KOPT-K1 (cell line): ENCODE results near the gene SHROOM3.
"Not testable (repeated sequence)": the region's sequence is repeated elsewhere in the genome, so short reads cannot be mapped to it uniquely, and the experiment has no call there.

ENCODE experiments used
- H3K27ac ChIP-seq: fragments of 200-600 bp; sonication (generic); 2 replicates; pipeline ENCODE4 v1.5.1; 2016; ENCODE audit warnings: antibody characterized with exemption, mild to moderate bottlenecking, low read depth, low read length; ENCODE audit not compliant: poor library complexity, severe bottlenecking
- H3K36me3 ChIP-seq: fragments of 200-600 bp; sonication (generic); 2 replicates; pipeline ENCODE4 v1.5.1; 2017; ENCODE audit warnings: antibody characterized with exemption, mild to moderate bottlenecking, low read length, moderate library complexity; ENCODE audit not compliant: insufficient read depth
- H3K9me3 ChIP-seq: fragments of 200-600 bp; sonication (generic); 2 replicates; pipeline ENCODE4 v1.5.1; 2017; ENCODE audit warnings: antibody characterized with exemption, low read length, mild to moderate bottlenecking; ENCODE audit not compliant: insufficient read depth, poor library complexity, severe bottlenecking

Gene SHROOM3

GRCh38 chr4:76434901-76435527, at the start of gene SHROOM3:
Gene SHROOM3, plus strand, starts transcription at chr4:76435229. Its CDS starts 824 bp downstream, at chr4:76436053.
- H3K27ac ChIP-seq: no peak within 1 kb of the TSS
- no peaks in the 10 kb centered on the region for H3K9me3 ChIP-seq
- no peaks in the 10 kb centered on the region for H3K36me3 ChIP-seq

GRCh38 chr4:76385974-76386373, 49.1 kb upstream of the SHROOM3 start:
- Histone ChIP-seq H3K27ac (no peak overlapping the region), H3K9me3 (no peaks in the 10 kb centered on the region), H3K36me3 (no peaks in the 10 kb centered on the region)

GRCh38 chr4:76386566-76387305, 48.3 kb upstream of the SHROOM3 start:
- no peaks in the 10 kb centered on the region for H3K36me3 ChIP-seq
- no peak overlapping the region for H3K27ac ChIP-seq
- H3K9me3 ChIP-seq: no peaks in the 10 kb centered on the region

- Histone ChIP-seq H3K27ac (no peak overlapping the region), H3K36me3 (no peaks in the 10 kb centered on the region)
Measured at GRCh38 chr4:76388160-76388908, 46.7 kb upstream of the SHROOM3 start.

GRCh38 chr4:76401654-76402053, 33.4 kb upstream of the SHROOM3 start:
- Histone ChIP-seq H3K27ac (no peak overlapping the region), H3K9me3 (no peaks in the 10 kb centered on the region), H3K36me3 (no peaks in the 10 kb centered on the region)

More at GRCh38 chr4:76388160-76388908, 46.7 kb upstream of the SHROOM3 start:
- H3K9me3 ChIP-seq: no peaks in the 10 kb centered on the region

GRCh38 chr4:76406081-76406480, 28.9 kb upstream of the SHROOM3 start:
- H3K27ac ChIP-seq: no peak overlapping the region
- no peaks in the 10 kb centered on the region for H3K9me3 ChIP-seq
- no peaks in the 10 kb centered on the region for H3K36me3 ChIP-seq

- H3K27ac ChIP-seq: no peak overlapping the region
- H3K9me3 ChIP-seq: no peaks in the 10 kb centered on the region
- no peaks in the 10 kb centered on the region for H3K36me3 ChIP-seq
Measured at GRCh38 chr4:76407440-76408119, 27.4 kb upstream of the SHROOM3 start.

- no peak overlapping the region for H3K27ac ChIP-seq
- no peaks in the 10 kb centered on the region for H3K9me3 ChIP-seq
- no peaks in the 10 kb centered on the region for H3K36me3 ChIP-seq
Measured at GRCh38 chr4:76410636-76411035, 24.4 kb upstream of the SHROOM3 start.

- Histone ChIP-seq H3K27ac (no peak overlapping the region), H3K9me3 (no peaks in the 10 kb centered on the region)
Measured at GRCh38 chr4:76420188-76420761, 14.8 kb upstream of the SHROOM3 start.

GRCh38 chr4:76420762-76421581, 14.1 kb upstream of the SHROOM3 start, which contains the start of gene CCDC158:
Gene CCDC158, minus strand, starts transcription at chr4:76421141. Its CDS starts 17,934 bp downstream, at chr4:76403207.
- H3K9me3 ChIP-seq: no peaks in the 10 kb centered on the region
- H3K27ac ChIP-seq: no peak within 1 kb of the TSS
- no peaks in the 10 kb centered on the region for H3K36me3 ChIP-seq

More at GRCh38 chr4:76420188-76420761, 14.8 kb upstream of the SHROOM3 start:
- H3K36me3 ChIP-seq: no peaks in the 10 kb centered on the region

- H3K9me3 ChIP-seq, H3K36me3 ChIP-seq, H3K27ac ChIP-seq: not testable (repeated sequence)
Measured at GRCh38 chr4:76423159-76423558, 11.9 kb upstream of the SHROOM3 start.

- Histone ChIP-seq H3K9me3 (no peaks in the 10 kb centered on the region), H3K36me3 (no peaks in the 10 kb centered on the region), H3K27ac (no peak overlapping the region)
Measured at GRCh38 chr4:76426272-76426671, 8.8 kb upstream of the SHROOM3 start.

GRCh38 chr4:76429636-76430035, 5.4 kb upstream of the SHROOM3 start:
- Histone ChIP-seq H3K36me3 (no peaks in the 10 kb centered on the region), H3K27ac (no peak overlapping the region), H3K9me3 (no peaks in the 10 kb centered on the region)
